SK-N-SH treated with all-trans-retinoic acid at 6 μM for 48 hours (cell line): Measurements from ENCODE around the gene COMT.

Source experiments
- ARNTL ChIP-seq: fragments of 450-650 bp; formaldehyde crosslinking; IDR thresholded peaks from 2 replicates; pipeline ENCODE4 v1.5.0; 2020; ENCODE audit warnings: low read depth, mild to moderate bottlenecking, moderate library complexity, borderline replicate concordance
- CSDC2 ChIP-seq: fragments of 250-450 bp; sonication (Bioruptor Pico); IDR thresholded peaks from 2 replicates; pipeline ENCODE4 v1.5.0; 2020; ENCODE audit warnings: mild to moderate bottlenecking, moderate library complexity
- GLIS3 ChIP-seq: fragments of 250-450 bp; sonication (Bioruptor Pico); IDR thresholded peaks from 2 replicates; pipeline ENCODE4 v1.5.0; 2020; ENCODE audit warnings: mild to moderate bottlenecking, moderate library complexity
- ISL1 ChIP-seq: fragments of 250-450 bp; sonication (Bioruptor Pico); IDR thresholded peaks from 2 replicates; pipeline ENCODE4 v2.1.2; 2022; ENCODE audit warnings: mild to moderate bottlenecking, moderate library complexity
- RARB ChIP-seq: fragments of 250-450 bp; sonication (Bioruptor Pico); IDR thresholded peaks from 2 replicates; pipeline ENCODE4 v1.8.0; 2021; ENCODE audit warnings: mild to moderate bottlenecking, moderate library complexity
- TOX ChIP-seq: fragments of 250-450 bp; sonication (Bioruptor Pico); IDR thresholded peaks from 2 replicates; pipeline ENCODE4 v1.8.0; 2021; ENCODE audit warnings: mild to moderate bottlenecking, moderate library complexity, borderline replicate concordance
- ZFP3 ChIP-seq: fragments of 250-450 bp; sonication (Bioruptor Pico); IDR thresholded peaks from 2 replicates; pipeline ENCODE4 v1.5.0; 2020; ENCODE audit warnings: mild to moderate bottlenecking, moderate library complexity
- ZFP30 ChIP-seq: fragments of 450-650 bp; formaldehyde crosslinking; IDR thresholded peaks from 2 replicates; pipeline ENCODE4 v1.5.0; 2022; ENCODE audit warnings: mild to moderate bottlenecking, moderate library complexity
- ZNF70 ChIP-seq: fragments of 450-650 bp; formaldehyde crosslinking; IDR thresholded peaks from 2 replicates; pipeline ENCODE4 v1.5.0; 2020; ENCODE audit warnings: mild to moderate bottlenecking, moderate library complexity
- TF ChIP-seq, protein P1 (sequence below): fragments of 250-450 bp; sonication (Bioruptor Pico); IDR thresholded peaks from 2 replicates; pipeline ENCODE4 v1.5.1; 2021; ENCODE audit warnings: mild to moderate bottlenecking, moderate library complexity
- TF ChIP-seq, protein P2 (sequence below): fragments of 250-450 bp; sonication (Bioruptor Pico); IDR thresholded peaks from 2 replicates; pipeline ENCODE4 v1.8.0; 2020; ENCODE audit warnings: mild to moderate bottlenecking, moderate library complexity, borderline replicate concordance
- TF ChIP-seq, protein P3 (sequence below): fragments of 250-450 bp; sonication (Bioruptor Pico); IDR thresholded peaks from 2 replicates; pipeline ENCODE4 v1.5.1; 2020; ENCODE audit warnings: low read depth, mild to moderate bottlenecking, moderate library complexity

DNA sequence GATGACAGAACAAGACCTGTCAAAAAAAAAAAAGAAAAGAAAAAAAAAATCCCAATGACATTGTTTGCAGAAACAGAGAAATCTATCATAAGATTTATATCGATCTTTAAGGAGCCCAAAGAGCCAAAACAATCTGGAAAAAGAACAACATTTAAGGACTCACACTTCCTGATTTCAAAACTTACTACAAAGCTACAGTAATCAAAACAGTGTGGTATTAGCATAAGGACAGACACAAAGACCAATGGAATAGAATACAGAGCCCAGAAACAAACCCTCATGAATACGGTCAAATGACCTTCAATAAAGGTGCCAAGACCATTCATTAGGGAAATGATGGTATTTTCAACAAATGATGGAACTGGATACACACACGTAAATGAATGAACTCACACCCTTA is 62.9 kb downstream of the COMT start:
- TF ChIP-seq, protein P1, sequence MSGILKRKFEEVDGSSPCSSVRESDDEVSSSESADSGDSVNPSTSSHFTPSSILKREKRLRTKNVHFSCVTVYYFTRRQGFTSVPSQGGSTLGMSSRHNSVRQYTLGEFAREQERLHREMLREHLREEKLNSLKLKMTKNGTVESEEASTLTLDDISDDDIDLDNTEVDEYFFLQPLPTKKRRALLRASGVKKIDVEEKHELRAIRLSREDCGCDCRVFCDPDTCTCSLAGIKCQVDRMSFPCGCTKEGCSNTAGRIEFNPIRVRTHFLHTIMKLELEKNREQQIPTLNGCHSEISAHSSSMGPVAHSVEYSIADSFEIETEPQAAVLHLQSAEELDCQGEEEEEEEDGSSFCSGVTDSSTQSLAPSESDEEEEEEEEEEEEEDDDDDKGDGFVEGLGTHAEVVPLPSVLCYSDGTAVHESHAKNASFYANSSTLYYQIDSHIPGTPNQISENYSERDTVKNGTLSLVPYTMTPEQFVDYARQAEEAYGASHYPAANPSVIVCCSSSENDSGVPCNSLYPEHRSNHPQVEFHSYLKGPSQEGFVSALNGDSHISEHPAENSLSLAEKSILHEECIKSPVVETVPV (CRISPR knock-in tag), result no peak
- TF ChIP-seq, protein P2, sequence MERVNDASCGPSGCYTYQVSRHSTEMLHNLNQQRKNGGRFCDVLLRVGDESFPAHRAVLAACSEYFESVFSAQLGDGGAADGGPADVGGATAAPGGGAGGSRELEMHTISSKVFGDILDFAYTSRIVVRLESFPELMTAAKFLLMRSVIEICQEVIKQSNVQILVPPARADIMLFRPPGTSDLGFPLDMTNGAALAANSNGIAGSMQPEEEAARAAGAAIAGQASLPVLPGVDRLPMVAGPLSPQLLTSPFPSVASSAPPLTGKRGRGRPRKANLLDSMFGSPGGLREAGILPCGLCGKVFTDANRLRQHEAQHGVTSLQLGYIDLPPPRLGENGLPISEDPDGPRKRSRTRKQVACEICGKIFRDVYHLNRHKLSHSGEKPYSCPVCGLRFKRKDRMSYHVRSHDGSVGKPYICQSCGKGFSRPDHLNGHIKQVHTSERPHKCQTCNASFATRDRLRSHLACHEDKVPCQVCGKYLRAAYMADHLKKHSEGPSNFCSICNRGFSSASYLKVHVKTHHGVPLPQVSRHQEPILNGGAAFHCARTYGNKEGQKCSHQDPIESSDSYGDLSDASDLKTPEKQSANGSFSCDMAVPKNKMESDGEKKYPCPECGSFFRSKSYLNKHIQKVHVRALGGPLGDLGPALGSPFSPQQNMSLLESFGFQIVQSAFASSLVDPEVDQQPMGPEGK (CRISPR knock-in tag), result no peak
- TF ChIP-seq, protein P3, sequence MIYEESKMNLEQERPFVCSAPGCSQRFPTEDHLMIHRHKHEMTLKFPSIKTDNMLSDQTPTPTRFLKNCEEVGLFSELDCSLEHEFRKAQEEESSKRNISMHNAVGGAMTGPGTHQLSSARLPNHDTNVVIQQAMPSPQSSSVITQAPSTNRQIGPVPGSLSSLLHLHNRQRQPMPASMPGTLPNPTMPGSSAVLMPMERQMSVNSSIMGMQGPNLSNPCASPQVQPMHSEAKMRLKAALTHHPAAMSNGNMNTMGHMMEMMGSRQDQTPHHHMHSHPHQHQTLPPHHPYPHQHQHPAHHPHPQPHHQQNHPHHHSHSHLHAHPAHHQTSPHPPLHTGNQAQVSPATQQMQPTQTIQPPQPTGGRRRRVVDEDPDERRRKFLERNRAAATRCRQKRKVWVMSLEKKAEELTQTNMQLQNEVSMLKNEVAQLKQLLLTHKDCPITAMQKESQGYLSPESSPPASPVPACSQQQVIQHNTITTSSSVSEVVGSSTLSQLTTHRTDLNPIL (CRISPR knock-in tag), result no peak
- TF ChIP-seq ARNTL (CRISPR knock-in tag) (no peak), RARB (CRISPR knock-in tag) (no peak), ISL1 (CRISPR knock-in tag) (no peak), ZFP30 (CRISPR knock-in tag) (no peak), TOX (CRISPR knock-in tag) (no peak), CSDC2 (CRISPR knock-in tag) (no peak), ZNF70 (CRISPR knock-in tag) (no peak), ZFP3 (CRISPR knock-in tag) (no peak), GLIS3 (CRISPR knock-in tag) (no peak)
